Lower lobe of right lung (tissue), 2 donors: Measurements from ENCODE around the gene SRGAP1. TPM values are rescaled to one million over a fixed set of nuclear protein-coding genes. Genes with fewer than 3 reads are reported as not detected.
"Not testable (repeated sequence)": the region's sequence is repeated elsewhere in the genome, so short reads cannot be mapped to it uniquely, and the experiment has no call there.

ENCODE experiments used
- ATAC-seq, 2 donors: fragments of 200-7000 bp; cut with Tn5 transposase; one replicate each; pipeline ENCODE4 v1.9.1; 2020 to 2022; ENCODE audit warnings: mild to moderate bottlenecking in 2 of 2, moderate library complexity in 2 of 2
- DNase-seq: peaks from one replicate; pipeline ENCODE4 v3.0.0-alpha.2; 2020
- H3K27ac ChIP-seq: fragments of 200-600 bp; one replicate; pipeline ENCODE4 v1.8.0; 2022
- H3K27me3 ChIP-seq: fragments of 200-600 bp; one replicate; pipeline ENCODE4 v1.8.0; 2022; ENCODE audit warnings: low read depth
- H3K36me3 ChIP-seq: fragments of 200-600 bp; one replicate; pipeline ENCODE4 v1.8.0; 2022; ENCODE audit warnings: mild to moderate bottlenecking
- H3K4me1 ChIP-seq: fragments of 200-600 bp; one replicate; pipeline ENCODE4 v1.8.0; 2022
- H3K4me3 ChIP-seq: fragments of 200-600 bp; one replicate; pipeline ENCODE4 v1.8.0; 2022; ENCODE audit warnings: mild to moderate bottlenecking
- H3K9me3 ChIP-seq: fragments of 200-600 bp; one replicate; pipeline ENCODE4 v1.8.0; 2022
- CTCF ChIP-seq: fragments of 200-600 bp; IDR thresholded peaks from one replicate; pipeline ENCODE4 v1.8.0; 2022; ENCODE audit warnings: antibody characterized with exemption, mild to moderate bottlenecking
- intact Hi-C: fragments of 100-400 bp; cut with DNase I; formaldehyde crosslinking; loops from one replicate; pipeline ENCODE4 v1.11.0; 2022
- total RNA-seq: library from RNA; stranded (reverse); fragmentation: NEBNext Ultra II Directional; extraction: Animal tissue kit (Norgen Biotek cat#: 25700); gene quantifications from one replicate; pipeline ENCODE4 v1.2.1, GENCODE V29; 2021
- donor health status: DM: no; HTN: yes; CAD: no; lungs with severe emphysema.

The SRGAP1 gene
- total RNA-seq, 1 donor from 2014 or later = 6.7 TPM

- no peak for DNase-seq
- Histone ChIP-seq H3K27ac (no peak overlapping the region), H3K9me3 (no peaks in the 10 kb centered on the region), H3K4me3 (no peak overlapping the region), H3K36me3 (peaks cover 2% of the 10 kb centered on the region), H3K4me1 (no peaks in the 10 kb centered on the region), H3K27me3 (no peaks in the 10 kb centered on the region)
- no peak for TF ChIP-seq CTCF
- no peak for ATAC-seq
- intact Hi-C loops = no loop called here
These were observed 260.5 kb downstream of the SRGAP1 start for GRCh38 chr12:64105026-64105425.

GRCh38 chr12:64107776-64108175 lies 263.3 kb downstream of the SRGAP1 start:
- no peak for ATAC-seq
- Histone ChIP-seq H3K9me3 (no peaks in the 10 kb centered on the region), H3K27me3 (no peaks in the 10 kb centered on the region), H3K4me3 (no peak overlapping the region), H3K27ac (no peak overlapping the region), H3K36me3 (peaks cover 6% of the 10 kb centered on the region), H3K4me1 (no peaks in the 10 kb centered on the region)
- no peak for TF ChIP-seq CTCF
- intact Hi-C loops = no loop called here
- no peak for DNase-seq

- no peaks in the 10 kb centered on the region for H3K9me3 ChIP-seq
- no peak overlapping the region for H3K27ac ChIP-seq
- peaks cover 6% of the 10 kb centered on the region for H3K36me3 ChIP-seq
- ATAC-seq (no peak), DNase-seq (no peak)
- TF ChIP-seq CTCF = no peak
- no peaks in the 10 kb centered on the region for H3K4me1 ChIP-seq
- H3K4me3 ChIP-seq = no peak overlapping the region
- intact Hi-C loops = no loop called here
- no peaks in the 10 kb centered on the region for H3K27me3 ChIP-seq
These were observed 265.2 kb downstream of the SRGAP1 start for GRCh38 chr12:64109706-64110105.

- DNase-seq = no peak
- ATAC-seq = no peak
- TF ChIP-seq CTCF = no peak
- Histone ChIP-seq H3K4me1 (no peaks in the 10 kb centered on the region), H3K4me3 (no peak overlapping the region), H3K27me3 (no peaks in the 10 kb centered on the region), H3K9me3 (no peaks in the 10 kb centered on the region), H3K27ac (no peak overlapping the region), H3K36me3 (peaks cover 6% of the 10 kb centered on the region)
- intact Hi-C loops = no loop called here
These were observed 266.4 kb downstream of the SRGAP1 start for GRCh38 chr12:64110864-64111263.

GRCh38 chr12:64116969-64117368 lies 272.5 kb downstream of the SRGAP1 start:
- Histone ChIP-seq H3K27ac (no peak overlapping the region), H3K4me1 (no peaks in the 10 kb centered on the region), H3K4me3 (no peak overlapping the region), H3K9me3 (no peaks in the 10 kb centered on the region), H3K27me3 (no peaks in the 10 kb centered on the region), H3K36me3 (no peaks in the 10 kb centered on the region)
- no peak for DNase-seq
- intact Hi-C loops = no loop called here
- ATAC-seq = peak in 1 of 2 donors; percentile 19
- TF ChIP-seq CTCF = no peak

GRCh38 chr12:64120568-64120967 lies 276.1 kb downstream of the SRGAP1 start:
- no peak for DNase-seq
- no peaks in the 10 kb centered on the region for H3K36me3 ChIP-seq
- intact Hi-C loops = no loop called here
- no peaks in the 10 kb centered on the region for H3K9me3 ChIP-seq
- no peaks in the 10 kb centered on the region for H3K4me1 ChIP-seq
- no peak for TF ChIP-seq CTCF
- no peak overlapping the region for H3K27ac ChIP-seq
- no peaks in the 10 kb centered on the region for H3K27me3 ChIP-seq
- ATAC-seq = no peak
- no peak overlapping the region for H3K4me3 ChIP-seq

GRCh38 chr12:64121086-64121485 lies 276.6 kb downstream of the SRGAP1 start:
- H3K27me3 ChIP-seq, H3K4me3 ChIP-seq, ATAC-seq, DNase-seq, intact Hi-C loops, H3K4me1 ChIP-seq, H3K27ac ChIP-seq, H3K36me3 ChIP-seq, H3K9me3 ChIP-seq: not testable (repeated sequence)
